Activated CD4-positive, alpha-beta T cell treated with anti-CD3 and anti-CD28 coated beads, Interleukin-2, amount 10 ng/mL, durations not matched to agents 7 days and 5 days (primary cell): ENCODE data around the gene GRK5. TPM values are rescaled to one million over a fixed set of nuclear protein-coding genes. Genes with fewer than 3 reads are reported as not detected.
"Not testable (repeated sequence)": the region's sequence is repeated elsewhere in the genome, so short reads cannot be mapped to it uniquely, and the experiment has no call there.

Source experiments
- CTCF ChIA-PET: fragments of 350-600 bp; sonication (Branson Sonifier 250); formaldehyde crosslinking; loops from one replicate; lab custom pipeline; 2021; ENCODE audit warnings: antibody characterized with exemption; lab: Charles Lee
- POLR2A ChIA-PET: fragments of 350-600 bp; sonication (Branson Sonifier 250); formaldehyde crosslinking; loops from one replicate; lab custom pipeline; 2021; ENCODE audit warnings: antibody characterized with exemption; lab: Charles Lee
- DNase-seq: peaks from one replicate; pipeline ENCODE4 v3.0.0-alpha.2; 2020
- H3K27ac Mint-ChIP-seq: one replicate; pipeline ENCODE4 v1.8.0; 2021; ENCODE audit warnings: mild to moderate bottlenecking, moderate library complexity, mixed read lengths
- H3K27me3 Mint-ChIP-seq: one replicate; pipeline ENCODE4 v1.8.0; 2021; ENCODE audit warnings: mixed read lengths
- H3K36me3 Mint-ChIP-seq: one replicate; pipeline ENCODE4 v1.8.0; 2021; ENCODE audit warnings: low read depth, mixed read lengths
- H3K4me1 Mint-ChIP-seq: one replicate; pipeline ENCODE4 v1.8.0; 2021; ENCODE audit warnings: mixed read lengths
- H3K4me3 Mint-ChIP-seq: one replicate; pipeline ENCODE4 v1.8.0; 2021; ENCODE audit warnings: mild to moderate bottlenecking, moderate library complexity, mixed read lengths
- H3K9me3 Mint-ChIP-seq: one replicate; pipeline ENCODE4 v1.8.0; 2021; ENCODE audit warnings: mixed read lengths
- total RNA-seq, 2 experiments: library from RNA; stranded (reverse); gene quantifications; one replicate each; pipeline ENCODE4 v1.2.3, GENCODE V29; 2021

The GRK5 gene
- total RNA-seq, 2 experiments from 2014 or later, result 26.0 to 27.5 TPM

DNA sequence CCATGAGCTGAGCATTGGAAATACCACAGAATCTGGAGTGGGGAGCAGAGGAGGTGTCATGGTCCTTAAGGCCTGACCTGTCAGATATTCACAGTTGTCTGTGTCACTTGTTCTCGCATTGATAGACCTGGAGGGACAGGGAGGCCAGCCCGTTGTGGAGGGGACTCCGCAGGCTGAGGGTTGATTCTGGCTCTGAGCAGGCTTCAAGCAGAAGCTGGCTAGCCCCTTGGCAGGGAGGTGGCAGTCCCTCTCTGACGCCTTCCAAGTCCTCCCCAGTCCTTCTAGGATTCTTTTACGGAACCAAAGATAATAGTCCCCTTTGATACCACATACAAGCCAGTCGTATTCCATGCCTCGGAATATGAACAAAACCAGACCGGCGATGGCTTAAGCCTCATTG, 65.4 kb downstream of the GRK5 start:
- Mint-ChIP-seq H3K4me1 (peaks cover 74% of the 10 kb centered on the region), H3K36me3 (peaks cover 12% of the 10 kb centered on the region), H3K27me3 (no peaks in the 10 kb centered on the region), H3K9me3 (no peaks in the 10 kb centered on the region), H3K27ac (no peak overlapping the region), H3K4me3 (no peak overlapping the region)
- ChIA-PET CTCF (interaction anchor here (1.2 to 2.5 kb wide), 7 partner anchors 8 to 73 kb away, joined by 3 to 8 read pairs (median 4); partner anchors contain the start of gene GRK5), POLR2A (interaction anchor here (1.2 kb wide), 1 partner anchor 11 kb away, joined by 3 read pairs; no protein-coding TSS in a partner anchor)
- no peak for DNase-seq

DNA sequence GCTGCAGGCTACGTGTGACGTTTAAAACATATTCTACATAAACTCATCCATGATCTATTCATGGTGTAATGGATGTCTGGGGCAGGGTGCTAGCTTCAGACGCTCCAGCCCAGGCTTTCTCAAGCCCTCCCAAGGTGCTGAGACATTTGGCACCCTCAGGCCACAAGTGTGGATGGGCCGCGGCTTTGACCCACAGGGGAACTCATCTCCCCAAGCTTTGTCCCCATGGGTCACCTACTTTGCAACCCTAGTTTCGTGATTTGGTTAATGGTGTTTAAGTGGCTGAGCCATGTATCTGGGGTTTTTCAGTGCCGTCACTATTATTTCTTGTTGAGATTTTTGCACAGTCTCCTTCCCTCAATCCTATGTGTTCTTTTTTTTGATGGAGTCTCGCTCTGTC, 66.0 kb downstream of the GRK5 start:
- Mint-ChIP-seq H3K27ac (no peak overlapping the region), H3K9me3 (no peaks in the 10 kb centered on the region), H3K4me3 (no peak overlapping the region), H3K27me3 (no peaks in the 10 kb centered on the region), H3K4me1 (peaks cover 67% of the 10 kb centered on the region), H3K36me3 (peaks cover 12% of the 10 kb centered on the region)
- ChIA-PET CTCF (interaction anchor here (1.2 to 2.1 kb wide), 3 partner anchors 10 to 66 kb away, joined by 3 to 7 read pairs (median 5); partner anchors contain the start of gene GRK5), POLR2A (interaction anchor here (1.2 kb wide), 1 partner anchor 10 kb away, joined by 3 read pairs; no protein-coding TSS in a partner anchor)
- DNase-seq, result no peak

GRCh38 chr10:119274519-119275045, 67.2 kb downstream of the GRK5 start:
- DNase-seq, result no peak
- Mint-ChIP-seq H3K9me3 (no peaks in the 10 kb centered on the region), H3K4me3 (no peak overlapping the region), H3K4me1 (peaks cover 58% of the 10 kb centered on the region), H3K27me3 (no peaks in the 10 kb centered on the region), H3K36me3 (peaks cover 5% of the 10 kb centered on the region), H3K27ac (no peak overlapping the region)
- POLR2A ChIA-PET, result no interaction called here
- CTCF ChIA-PET, result interaction anchor here (0.8 to 2.1 kb wide), 5 partner anchors 8 to 122 kb away, joined by 3 to 7 read pairs (median 4); no protein-coding TSS in a partner anchor

DNA sequence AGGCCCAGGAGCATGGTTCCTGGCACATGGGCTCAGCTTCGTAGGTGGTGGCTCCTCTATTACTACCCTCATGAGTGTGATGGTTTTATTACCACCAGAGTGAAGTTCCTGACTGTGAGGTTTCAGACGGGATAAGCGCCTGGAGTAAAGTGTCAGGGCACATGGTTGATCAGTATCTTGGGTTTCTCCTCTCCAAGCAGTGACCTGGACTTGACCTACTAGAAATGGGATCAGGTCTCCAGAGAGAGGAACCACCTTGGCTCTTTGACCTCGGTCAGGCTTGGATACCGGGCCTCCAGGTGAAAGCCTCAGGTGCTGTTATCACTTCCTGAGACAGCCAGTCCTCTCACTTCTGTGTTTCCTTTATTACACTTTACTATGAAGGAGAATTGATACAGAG, 67.7 kb downstream of the GRK5 start:
- no peaks in the 10 kb centered on the region for H3K9me3 Mint-ChIP-seq
- no peak overlapping the region for H3K4me3 Mint-ChIP-seq
- no peaks in the 10 kb centered on the region for H3K27me3 Mint-ChIP-seq
- CTCF ChIA-PET, result interaction anchor here (0.8 to 2.1 kb wide), 4 partner anchors 8 to 122 kb away, joined by 3 to 7 read pairs (median 4); no protein-coding TSS in a partner anchor
- H3K4me1 Mint-ChIP-seq, result peaks cover 54% of the 10 kb centered on the region
- DNase-seq, result no peak
- no peak overlapping the region for H3K27ac Mint-ChIP-seq
- peaks cover 4% of the 10 kb centered on the region for H3K36me3 Mint-ChIP-seq
- POLR2A ChIA-PET, result no interaction called here

- H3K27me3 Mint-ChIP-seq, CTCF ChIA-PET, H3K9me3 Mint-ChIP-seq, H3K36me3 Mint-ChIP-seq, H3K4me3 Mint-ChIP-seq, H3K27ac Mint-ChIP-seq, POLR2A ChIA-PET, DNase-seq: not testable (repeated sequence)
- peaks cover 53% of the 10 kb centered on the region for H3K4me1 Mint-ChIP-seq
Measured at GRCh38 chr10:119276194-119276593, 68.8 kb downstream of the GRK5 start.

GRCh38 chr10:119278126-119278709, 70.8 kb downstream of the GRK5 start:
- Mint-ChIP-seq H3K27ac (no peak overlapping the region), H3K4me1 (peaks cover 46% of the 10 kb centered on the region), H3K27me3 (no peaks in the 10 kb centered on the region), H3K9me3 (no peaks in the 10 kb centered on the region), H3K36me3 (peaks cover 2% of the 10 kb centered on the region), H3K4me3 (no peak overlapping the region)
- ChIA-PET POLR2A (no interaction called here), CTCF (no interaction called here)
- no peak for DNase-seq

- ChIA-PET POLR2A (no interaction called here), CTCF (interaction anchor here (1.8 kb wide), 1 partner anchor 8 kb away, joined by 8 read pairs; no protein-coding TSS in a partner anchor)
- H3K4me1 Mint-ChIP-seq, result peaks cover 46% of the 10 kb centered on the region
- no peak for DNase-seq
- no peak overlapping the region for H3K27ac Mint-ChIP-seq
- no peaks in the 10 kb centered on the region for H3K9me3 Mint-ChIP-seq
- no peaks in the 10 kb centered on the region for H3K27me3 Mint-ChIP-seq
- peaks cover 3% of the 10 kb centered on the region for H3K36me3 Mint-ChIP-seq
- no peak overlapping the region for H3K4me3 Mint-ChIP-seq
Measured at GRCh38 chr10:119279441-119279840, 72.1 kb downstream of the GRK5 start.

- peaks cover 55% of the 10 kb centered on the region for H3K4me1 Mint-ChIP-seq
- H3K4me3 Mint-ChIP-seq, result no peak overlapping the region
- H3K36me3 Mint-ChIP-seq, result peaks cover 3% of the 10 kb centered on the region
- POLR2A ChIA-PET, result interaction anchor here (0.8 kb wide), 1 partner anchor 23 kb away, joined by 4 read pairs; no protein-coding TSS in a partner anchor
- no peaks in the 10 kb centered on the region for H3K27me3 Mint-ChIP-seq
- CTCF ChIA-PET, result interaction anchor here (1.0 to 2.0 kb wide), 3 partner anchors 17 to 69 kb away, joined by 3 to 4 read pairs (median 3); no protein-coding TSS in a partner anchor
- DNase-seq, result no peak
- H3K9me3 Mint-ChIP-seq, result no peaks in the 10 kb centered on the region
- H3K27ac Mint-ChIP-seq, result no peak overlapping the region
Measured at GRCh38 chr10:119281581-119282071, 74.3 kb downstream of the GRK5 start.

- POLR2A ChIA-PET, result interaction anchor here (1.3 kb wide), 1 partner anchor 9 kb away, joined by 3 read pairs; no protein-coding TSS in a partner anchor
- CTCF ChIA-PET, result interaction anchor here (0.6 to 2.1 kb wide), 5 partner anchors 8 to 1923 kb away, joined by 3 to 7 read pairs (median 3); no protein-coding TSS in a partner anchor
- Mint-ChIP-seq H3K36me3 (peaks cover 2% of the 10 kb centered on the region), H3K27me3 (no peaks in the 10 kb centered on the region), H3K27ac (peak overlapping the region; percentile 15), H3K4me1 (peaks cover 60% of the 10 kb centered on the region), H3K4me3 (no peak overlapping the region), H3K9me3 (no peaks in the 10 kb centered on the region)
- no peak for DNase-seq
Measured at GRCh38 chr10:119282446-119282845, 75.1 kb downstream of the GRK5 start.

GRCh38 chr10:119283387-119283786, 76.0 kb downstream of the GRK5 start:
- H3K36me3 Mint-ChIP-seq, result peaks cover 1% of the 10 kb centered on the region
- peak overlapping the region; percentile 72 for H3K27ac Mint-ChIP-seq
- DNase-seq, result no peak
- ChIA-PET POLR2A (interaction anchor here (1.3 kb wide), 1 partner anchor 10 kb away, joined by 3 read pairs; no protein-coding TSS in a partner anchor), CTCF (interaction anchor here (1.1 to 2.1 kb wide), 6 partner anchors 9 to 29 kb away, joined by 3 to 7 read pairs (median 3); no protein-coding TSS in a partner anchor)
- H3K4me3 Mint-ChIP-seq, result no peak overlapping the region
- H3K9me3 Mint-ChIP-seq, result no peaks in the 10 kb centered on the region
- no peaks in the 10 kb centered on the region for H3K27me3 Mint-ChIP-seq
- peaks cover 70% of the 10 kb centered on the region for H3K4me1 Mint-ChIP-seq

DNA sequence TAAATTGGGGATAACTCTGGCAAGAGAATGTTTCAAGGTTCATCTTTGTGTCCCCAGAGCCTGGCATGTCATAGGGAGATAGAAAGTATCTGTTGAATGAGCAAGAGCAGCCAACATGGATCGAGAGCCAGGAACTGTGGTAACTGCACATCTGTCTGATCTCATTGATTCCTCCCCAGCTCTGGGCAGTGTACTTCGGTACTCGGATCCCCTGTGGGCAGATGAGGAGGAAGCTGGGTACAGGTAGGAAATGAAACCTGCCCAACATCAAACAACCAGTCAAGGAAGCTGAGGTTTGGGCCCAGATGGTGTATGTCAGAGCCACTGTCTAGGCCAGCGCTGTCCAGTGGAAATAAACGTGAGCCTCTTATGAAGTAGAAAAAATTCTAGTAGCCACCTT, 76.4 kb downstream of the GRK5 start:
- Mint-ChIP-seq H3K4me3 (peak overlapping the region; percentile 18), H3K36me3 (peaks cover 1% of the 10 kb centered on the region), H3K27ac (peak overlapping the region; percentile 72), H3K9me3 (no peaks in the 10 kb centered on the region), H3K4me1 (peaks cover 73% of the 10 kb centered on the region), H3K27me3 (no peaks in the 10 kb centered on the region)
- POLR2A ChIA-PET, result interaction anchor here (1.3 kb wide), 1 partner anchor 11 kb away, joined by 3 read pairs; no protein-coding TSS in a partner anchor
- peak; percentile 41 for DNase-seq
- CTCF ChIA-PET, result interaction anchor here (1.1 to 2.1 kb wide), 6 partner anchors 10 to 30 kb away, joined by 3 to 7 read pairs (median 3); no protein-coding TSS in a partner anchor

DNA sequence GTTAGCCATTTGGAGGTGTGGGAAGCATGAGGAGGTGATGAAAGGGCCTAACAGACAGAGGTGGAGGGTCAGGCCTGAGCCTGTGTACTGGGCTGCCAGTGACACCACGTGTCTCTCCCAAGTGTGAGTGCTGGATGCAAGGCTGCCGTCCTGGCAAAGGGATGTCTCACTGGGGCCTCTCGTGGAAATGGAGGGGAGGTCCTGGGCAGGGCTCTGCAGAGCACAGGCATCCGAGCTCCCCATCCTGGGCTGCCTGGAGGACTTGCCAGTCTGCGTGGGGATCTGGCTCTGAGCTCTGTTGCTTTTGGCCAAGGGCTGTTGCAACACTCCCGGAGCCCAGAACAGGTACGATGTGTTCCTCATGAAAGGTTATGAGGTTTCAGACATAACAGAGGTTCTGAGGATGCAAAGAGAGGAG, 77.3 kb downstream of the GRK5 start:
- peak overlapping the region; percentile 85 for H3K27ac Mint-ChIP-seq
- POLR2A ChIA-PET, result no interaction called here
- peaks cover 1% of the 10 kb centered on the region for H3K36me3 Mint-ChIP-seq
- no peak for DNase-seq
- H3K9me3 Mint-ChIP-seq, result no peaks in the 10 kb centered on the region
- H3K27me3 Mint-ChIP-seq, result no peaks in the 10 kb centered on the region
- CTCF ChIA-PET, result interaction anchor here (1.2 to 1.6 kb wide), 4 partner anchors 14 to 30 kb away, joined by 3 to 4 read pairs (median 3); no protein-coding TSS in a partner anchor
- peaks cover 80% of the 10 kb centered on the region for H3K4me1 Mint-ChIP-seq
- H3K4me3 Mint-ChIP-seq, result peak overlapping the region; percentile 54
